GM21528 (cell line): ENCODE data around the gene GMPR2.

Source experiments
- ATAC-seq: cut with Tn5 transposase; IDR thresholded peaks from one replicate; pipeline ENCODE4 v1.9.1; 2021; ENCODE audit warnings: mild to moderate bottlenecking, moderate library complexity; ENCODE audit not compliant: unreplicated experiment, low FRiP score

GMPR2 gene

DNA sequence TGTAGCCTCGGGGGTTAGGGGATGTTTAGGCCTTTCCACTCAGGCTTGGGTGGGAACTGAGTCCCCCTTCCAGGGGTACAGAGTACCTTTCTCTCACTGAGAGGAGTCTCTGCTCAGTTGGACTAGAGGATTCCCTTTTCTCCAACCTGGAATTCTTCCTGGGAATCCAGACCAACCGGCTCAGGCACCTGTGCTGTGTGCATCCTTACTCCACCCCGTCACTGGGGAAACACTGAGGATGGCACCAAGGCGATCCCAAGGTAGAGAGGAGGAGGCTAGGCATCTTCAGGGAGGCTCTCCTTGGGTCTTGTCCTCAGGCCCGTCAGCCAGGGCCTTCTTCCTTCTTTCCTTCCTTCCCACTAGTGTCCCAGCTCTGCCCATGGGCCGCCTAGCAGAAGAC, 31.1 kb downstream of the GMPR2 start:
- ATAC-seq = no peak

- no peak for ATAC-seq
These were observed 31.6 kb downstream of the GMPR2 start for GRCh38 chr14:24264298-24264697.

DNA sequence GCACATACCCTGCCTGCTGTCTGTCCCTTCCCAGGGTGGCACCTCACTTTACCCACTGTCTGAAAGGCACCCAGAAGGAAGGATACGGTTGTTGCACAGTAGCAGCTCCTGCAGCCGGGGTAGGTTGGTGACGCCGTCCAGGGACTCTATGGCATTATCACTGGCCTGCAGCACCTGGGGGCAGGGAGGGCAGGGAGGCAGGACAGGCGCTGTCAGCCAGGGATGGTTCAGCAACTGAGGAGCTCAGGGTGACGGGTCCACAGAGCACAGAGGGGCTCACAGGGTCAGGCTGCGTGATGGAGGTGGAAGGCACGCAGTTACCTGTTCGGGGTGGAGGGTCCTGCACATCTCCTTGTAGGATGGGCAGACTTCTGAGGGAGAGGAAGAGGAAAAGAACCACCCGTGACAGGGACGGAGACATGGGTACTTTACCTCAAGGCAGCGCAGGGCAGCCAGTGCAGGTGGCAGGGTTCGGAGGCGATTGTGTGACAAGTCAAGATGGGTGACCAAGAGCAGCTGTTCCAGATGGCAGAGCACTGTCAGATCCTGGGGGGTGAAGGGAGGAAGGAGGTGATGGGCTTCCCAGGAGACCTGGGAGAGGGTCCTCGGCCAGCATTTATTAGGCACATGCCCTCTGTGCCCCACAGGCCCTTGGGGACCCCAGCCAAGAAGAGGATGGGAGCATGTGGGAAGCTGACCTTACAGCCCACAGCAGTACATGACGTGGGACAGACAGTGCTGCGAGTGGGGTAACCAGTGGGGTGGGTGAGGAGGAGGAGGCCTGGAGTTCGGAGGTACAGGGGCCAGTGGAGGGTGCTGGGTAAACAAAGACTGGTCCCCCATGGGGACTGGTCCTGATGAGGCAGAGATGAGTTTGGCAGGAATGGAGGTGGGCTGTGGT, 33.9 kb downstream of the GMPR2 start:
- ATAC-seq = no peak

- no peak for ATAC-seq
These were observed 34.8 kb downstream of the GMPR2 start for GRCh38 chr14:24267516-24267915.

- no peak for ATAC-seq
These were observed 35.5 kb downstream of the GMPR2 start for GRCh38 chr14:24268225-24268624.

DNA sequence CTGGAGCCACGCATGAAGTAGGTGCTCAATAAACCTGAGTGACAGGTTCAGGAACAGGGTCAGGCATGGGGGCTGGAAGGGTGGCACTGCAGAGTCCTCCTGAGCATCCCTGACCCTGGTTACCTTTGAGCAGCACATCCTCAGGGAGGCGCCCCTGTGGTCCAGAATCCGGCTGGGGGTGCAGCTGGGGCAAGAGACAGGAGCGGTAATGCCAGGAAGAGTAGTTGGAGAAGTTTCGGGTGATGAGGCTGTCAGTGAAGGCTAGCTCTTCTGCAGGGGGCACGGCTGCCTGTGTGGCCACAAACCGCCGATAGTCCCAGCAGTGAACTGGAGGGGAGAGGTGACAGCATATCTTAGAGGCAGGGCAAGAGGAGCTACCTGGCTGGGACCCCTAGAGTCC, 36.6 kb downstream of the GMPR2 start:
- no peak for ATAC-seq

DNA sequence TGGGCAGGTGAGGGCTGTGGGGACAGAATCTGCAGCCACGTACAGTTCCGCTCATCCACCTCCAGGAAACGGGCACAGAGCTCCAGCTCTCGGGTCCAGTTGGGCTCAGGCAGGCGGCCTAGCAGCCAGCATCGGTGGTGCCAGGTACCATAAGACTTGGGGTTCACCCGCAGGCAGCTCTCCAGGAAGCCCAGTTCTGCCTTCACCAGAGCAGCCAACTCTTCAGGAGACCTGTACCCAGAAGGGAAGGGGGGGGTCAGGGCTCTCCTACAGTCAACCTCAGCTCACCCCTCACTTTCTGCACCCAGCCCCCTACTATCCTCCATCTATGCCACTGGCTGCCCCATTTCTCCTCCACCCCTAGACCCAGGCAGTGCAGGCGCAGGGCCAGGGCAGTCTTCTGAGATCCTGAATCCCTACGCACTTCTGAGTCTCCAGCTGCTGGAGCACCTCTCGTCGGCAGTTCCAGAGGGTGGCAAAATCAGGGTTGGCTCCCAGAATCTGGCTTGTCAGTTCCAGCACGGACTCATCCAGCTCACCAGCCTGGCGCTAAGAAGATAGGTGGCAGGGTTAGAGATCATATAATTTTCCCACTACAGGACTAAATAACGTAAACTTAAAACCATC, 37.3 kb downstream of the GMPR2 start:
- ATAC-seq = no peak

- no peak for ATAC-seq
These were observed 37.9 kb downstream of the GMPR2 start for GRCh38 chr14:24270537-24271133.

GRCh38 chr14:24271134-24271833, 38.6 kb downstream of the GMPR2 start, which contains the start of gene RABGGTA:
RABGGTA (minus strand) TSS chr14:24271597; CDS start chr14:24271115, 482 bp downstream.
- ATAC-seq = peak; percentile 83

- no peak for ATAC-seq
These were observed 39.1 kb downstream of the GMPR2 start for GRCh38 chr14:24271834-24272263.

GRCh38 chr14:24272467-24272866, 39.7 kb downstream of the GMPR2 start:
- ATAC-seq = no peak

- no peak for ATAC-seq
These were observed 40.8 kb downstream of the GMPR2 start for GRCh38 chr14:24273422-24273998.

DNA sequence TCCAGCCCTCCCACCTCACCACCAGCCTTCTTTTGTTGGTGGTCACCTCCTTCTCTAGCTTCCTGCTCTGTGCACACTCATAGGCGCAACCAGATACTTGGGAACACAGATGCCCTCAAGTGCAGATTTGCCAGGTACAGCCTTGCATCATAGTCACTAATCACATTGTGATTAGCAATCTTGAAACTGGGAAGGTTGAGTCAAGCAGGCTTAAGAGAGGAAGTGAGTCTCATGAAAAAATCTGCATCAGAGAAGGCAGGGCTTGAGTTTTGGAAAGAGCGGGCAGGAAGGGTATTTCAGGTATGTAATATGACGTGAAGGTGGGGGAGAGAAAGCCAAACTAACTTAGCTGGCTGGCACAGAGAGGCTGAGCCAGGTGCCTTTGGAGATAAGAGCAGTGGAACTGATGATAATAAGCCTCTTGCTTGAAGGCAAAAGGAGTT, 41.4 kb downstream of the GMPR2 start:
- peak; percentile 40 for ATAC-seq

GRCh38 chr14:24277071-24277470, 44.3 kb downstream of the GMPR2 start:
- ATAC-seq = no peak

GRCh38 chr14:24277606-24278321, 45.0 kb downstream of the GMPR2 start:
- ATAC-seq = no peak

DNA sequence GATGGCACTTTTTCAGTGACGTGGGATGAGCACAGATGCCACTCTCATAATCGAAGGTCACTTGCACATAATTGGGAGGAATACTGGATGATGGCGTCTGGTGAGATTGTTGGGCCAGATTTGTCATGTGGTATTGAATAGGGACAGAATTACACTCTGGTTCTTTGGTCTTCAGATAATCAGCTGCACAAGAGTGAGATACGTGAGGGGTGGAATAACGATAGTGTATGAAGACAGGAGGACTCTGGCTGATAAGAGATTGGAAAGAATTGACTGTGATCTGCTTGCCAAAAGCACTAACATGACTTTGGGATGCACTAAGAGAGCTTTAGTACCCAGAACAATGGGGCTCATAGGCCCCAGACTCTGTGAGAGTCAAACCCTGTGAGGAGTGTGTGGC, 45.7 kb downstream of the GMPR2 start:
- ATAC-seq = no peak

- ATAC-seq = peak; percentile 49
These were observed 46.8 kb downstream of the GMPR2 start for GRCh38 chr14:24279301-24280186.

DNA sequence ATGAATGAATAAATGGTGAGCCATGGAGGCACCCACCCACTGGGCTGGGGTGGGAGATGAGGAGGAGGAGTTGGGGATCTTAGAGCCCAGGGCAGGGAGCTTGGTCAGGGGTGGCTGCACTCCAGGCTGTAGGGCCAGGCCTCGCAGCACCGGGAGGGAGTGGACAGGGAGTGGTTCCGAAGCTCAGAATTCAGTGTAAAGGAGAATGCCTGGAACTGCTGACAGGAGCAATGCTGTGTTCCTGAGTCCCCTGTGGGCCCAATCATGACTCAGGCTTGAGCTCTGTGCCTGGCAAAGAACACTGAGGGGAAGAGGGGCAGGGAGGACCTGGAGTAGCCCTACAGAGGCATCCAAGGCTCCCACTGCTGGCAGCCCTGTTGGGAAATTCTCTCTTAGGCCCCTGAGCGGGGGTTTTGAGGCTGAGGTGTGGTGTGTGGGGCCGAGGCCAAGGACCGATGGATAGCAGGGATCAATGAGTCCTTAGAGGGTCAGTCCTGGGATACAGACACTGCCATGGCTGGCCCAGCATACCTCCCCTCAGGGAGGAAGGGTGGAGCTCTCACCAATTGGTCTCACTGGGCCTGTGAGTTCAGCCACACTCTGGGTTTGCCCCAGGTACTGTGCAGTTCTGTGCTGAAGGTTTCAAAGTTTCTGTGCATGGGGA, 48.2 kb downstream of the GMPR2 start:
- no peak for ATAC-seq
